PC-3 (cell line): ENCODE measurements around the gene VDR.

Experiments used
- CTCF ChIP-seq: fragments of 300-600 bp; sonication (generic); conservative IDR thresholded peaks from 2 replicates; pipeline ENCODE4 v1.5.1; 2017; ENCODE audit warnings: antibody characterized with exemption, low read depth, mild to moderate bottlenecking, low read length
- EZH2 ChIP-seq: fragments of 300-600 bp; sonication (generic); IDR thresholded peaks from one replicate; pipeline ENCODE4 v1.6.1; 2017; ENCODE audit warnings: antibody characterized with exemption, mild to moderate bottlenecking, low read length; ENCODE audit not compliant: unreplicated experiment

GRCh38 chr12:47816403-47817271, 88.2 kb downstream of the VDR start:
- TF ChIP-seq CTCF (no peak), EZH2 (no peak)
